GM18909 (cell line): ENCODE results near the gene CDH20.

Experiments used
- ATAC-seq: cut with Tn5 transposase; IDR thresholded peaks from one replicate; pipeline ENCODE4 v1.9.1; 2021; ENCODE audit warnings: mild to moderate bottlenecking; ENCODE audit not compliant: unreplicated experiment, poor library complexity

Gene CDH20

DNA sequence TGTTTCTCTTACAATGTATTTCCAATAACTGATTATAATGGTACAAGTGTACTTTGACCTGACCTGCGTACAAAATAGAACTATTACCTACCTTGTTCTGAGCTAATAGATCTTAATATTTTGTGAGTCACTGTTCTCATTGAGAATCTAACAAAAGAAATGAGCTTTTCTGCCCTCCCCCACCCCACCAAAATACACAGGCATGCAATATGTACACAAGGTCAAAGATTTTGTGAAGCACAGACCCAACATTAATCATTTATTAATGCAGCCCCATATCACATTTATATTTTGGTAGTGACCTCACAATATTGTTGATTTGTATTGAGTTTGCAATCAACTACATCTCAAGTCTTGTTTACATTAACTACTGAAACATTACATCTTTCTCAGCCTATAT is 86.5 kb downstream of the CDH20 start:
- ATAC-seq, result no peak

DNA sequence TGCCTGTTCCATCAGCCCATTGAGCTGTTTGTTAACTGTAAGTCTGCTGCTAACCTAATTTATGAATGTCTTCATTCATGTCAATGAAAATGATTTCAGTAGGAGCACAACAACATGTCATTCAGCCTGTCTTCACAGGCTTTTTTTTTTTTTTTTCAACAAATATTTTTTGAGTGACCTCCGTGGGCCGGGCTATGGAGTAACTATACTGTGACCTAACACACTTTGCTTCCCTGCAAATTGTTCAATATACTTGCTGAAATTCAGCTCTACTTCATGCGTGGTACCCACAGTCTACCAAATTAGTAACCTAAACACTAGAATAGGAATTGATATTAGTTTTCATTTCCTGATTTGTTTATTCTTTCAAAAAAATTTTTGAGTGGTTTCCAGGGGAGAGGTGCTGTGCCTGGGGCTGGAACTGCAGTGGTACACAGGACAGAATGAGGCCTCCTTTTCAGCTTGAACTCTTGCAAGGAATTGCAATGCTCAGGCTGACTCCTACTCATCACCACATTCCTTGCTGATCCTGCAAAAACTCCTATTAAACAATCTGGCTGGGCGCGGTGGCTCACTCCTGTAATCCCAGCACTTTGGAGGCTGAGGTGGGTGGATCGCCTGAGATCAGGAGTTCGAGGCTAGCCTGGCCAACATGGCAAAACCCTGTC is 87.1 kb downstream of the CDH20 start:
- ATAC-seq, result no peak

DNA sequence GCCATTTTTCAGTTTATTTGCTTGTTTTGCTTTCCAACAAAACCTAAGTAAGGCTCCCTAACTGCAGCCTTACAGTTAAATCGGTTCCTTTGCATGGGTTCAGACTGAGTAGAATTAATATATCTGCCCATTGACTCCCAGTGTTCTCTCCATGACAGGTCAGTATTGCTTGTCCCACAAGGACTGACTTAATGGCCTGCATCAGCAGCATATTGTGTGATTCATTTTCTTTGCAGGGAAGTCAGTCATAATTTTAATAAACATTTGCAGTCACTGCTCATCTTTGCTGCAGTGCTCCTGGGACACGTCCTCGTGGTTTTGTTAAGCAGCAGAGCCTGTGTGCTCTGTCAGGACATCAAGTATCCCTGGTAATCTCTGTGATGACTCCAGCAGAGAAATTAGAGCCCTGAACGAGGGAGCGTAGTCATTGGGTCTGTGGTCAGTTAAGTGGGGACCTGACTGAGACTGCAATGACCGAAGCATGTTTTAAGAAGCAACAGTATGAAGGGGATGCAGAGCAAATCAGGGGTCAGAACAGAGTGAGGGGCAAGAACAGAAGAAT is 93.3 kb downstream of the CDH20 start:
- ATAC-seq, result no peak

DNA sequence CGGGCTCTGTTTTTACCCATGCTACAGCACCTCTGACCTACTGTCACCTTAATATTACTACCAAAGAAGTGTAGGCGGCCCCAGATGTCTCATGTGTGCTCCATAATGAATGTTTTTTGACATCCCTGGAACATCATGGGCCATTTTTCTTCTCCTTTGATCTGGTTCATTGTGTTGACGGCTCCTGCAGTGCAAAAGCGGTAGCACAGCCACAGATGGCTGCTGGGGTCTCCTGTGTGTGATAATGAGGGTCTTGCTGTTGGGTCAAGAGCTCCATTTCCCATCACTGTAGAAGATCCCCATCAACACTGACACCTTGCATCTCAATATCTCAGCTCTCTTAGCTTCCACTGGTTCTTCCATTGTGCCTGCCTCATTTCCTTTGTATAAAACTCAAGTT is 95.0 kb downstream of the CDH20 start:
- ATAC-seq, result no peak

DNA sequence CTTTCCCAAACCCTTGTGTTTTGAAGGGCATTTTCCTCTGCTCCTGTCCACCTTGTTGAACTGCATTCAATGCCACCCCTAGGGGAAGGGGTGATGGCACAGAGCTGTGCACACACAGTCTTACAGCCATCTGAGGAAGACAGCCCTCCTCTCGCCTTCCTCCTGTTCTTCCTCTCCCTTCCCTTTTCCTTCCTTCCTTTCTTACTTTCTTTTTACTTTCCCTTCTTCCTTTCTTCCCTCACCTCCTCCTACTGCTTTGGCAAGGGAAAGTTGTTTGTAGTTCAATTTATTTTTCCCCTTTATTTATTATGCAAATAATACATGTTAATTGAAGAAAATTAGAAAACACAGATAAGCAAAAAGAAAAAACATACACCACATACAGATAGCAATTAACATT is 99.4 kb downstream of the CDH20 start:
- ATAC-seq, result no peak

DNA sequence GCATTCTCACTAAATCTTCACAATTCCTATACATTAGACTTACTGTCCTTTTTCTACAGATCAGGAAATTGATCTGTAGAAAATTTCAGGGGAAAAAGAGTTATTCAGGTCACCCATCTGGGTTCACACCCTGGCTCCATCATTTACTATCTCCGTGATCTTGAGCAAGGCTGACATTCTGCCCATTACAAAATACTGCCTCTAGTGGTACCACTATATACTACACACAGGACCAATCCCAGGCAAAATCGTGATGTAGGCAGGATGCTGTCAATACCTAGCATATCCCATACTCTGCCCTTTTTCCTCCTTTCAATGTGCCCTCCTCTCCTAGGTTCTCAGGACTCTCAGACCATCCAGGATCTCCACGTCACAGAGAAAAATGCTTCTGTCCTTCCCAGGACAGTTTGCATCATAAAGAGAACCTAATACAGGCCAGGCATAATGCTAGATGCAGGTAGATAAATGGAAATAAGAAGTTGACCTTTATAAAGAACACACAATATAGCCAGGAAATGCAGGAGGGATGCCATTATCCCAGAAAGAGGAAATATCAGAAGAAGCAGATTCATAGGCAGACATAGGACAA is 101.9 kb downstream of the CDH20 start:
- peak; percentile 82 for ATAC-seq

DNA sequence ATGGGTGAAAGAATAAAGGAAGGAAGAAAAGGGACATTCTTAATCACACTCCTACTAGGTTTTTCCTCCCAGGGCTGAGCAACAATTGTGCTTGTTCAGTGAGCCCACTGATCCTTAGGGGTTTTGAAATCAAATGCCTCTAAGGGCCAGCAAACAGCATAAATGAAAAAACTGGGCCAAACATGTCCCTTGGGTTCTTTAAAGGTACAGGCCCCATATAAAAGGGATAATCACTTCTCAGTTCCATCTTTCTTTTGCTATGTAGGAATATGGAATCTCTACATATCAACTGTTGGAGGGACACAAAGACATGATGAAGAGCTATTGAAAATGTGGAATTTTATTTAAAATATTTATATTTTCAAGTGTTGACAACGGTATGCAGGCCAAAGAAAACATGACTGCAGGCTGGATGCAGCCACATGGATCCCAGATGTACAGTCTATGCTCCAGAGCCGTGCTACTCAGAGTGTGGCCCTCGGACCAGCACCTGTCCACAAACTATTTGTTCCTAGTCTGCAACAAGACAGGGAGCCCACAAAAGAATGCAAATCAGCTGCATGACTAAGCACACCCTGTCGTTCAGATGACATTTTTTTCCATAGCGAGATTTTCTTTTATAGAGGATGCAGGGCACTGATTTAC is 110.0 kb downstream of the CDH20 start:
- no peak for ATAC-seq

DNA sequence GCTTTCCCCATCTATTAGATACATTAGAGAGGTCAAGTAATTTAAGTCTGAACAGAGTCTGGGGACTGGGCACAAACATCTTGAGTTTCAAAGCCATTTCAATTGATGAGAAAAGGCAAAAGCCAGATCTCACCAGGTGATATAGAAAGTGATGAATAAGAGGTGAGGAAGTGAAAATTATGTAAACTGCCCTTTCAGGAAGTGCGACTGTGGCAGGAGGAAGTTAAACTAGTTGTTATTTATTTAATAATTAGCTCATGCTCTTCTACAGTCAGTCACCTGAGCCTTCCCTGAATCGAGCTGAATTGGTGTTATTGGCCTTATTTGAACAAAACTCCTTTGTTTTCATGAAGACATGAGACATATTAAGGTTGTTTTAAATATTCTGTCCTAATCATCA is 115.1 kb downstream of the CDH20 start:
- ATAC-seq, result peak; percentile 99

DNA sequence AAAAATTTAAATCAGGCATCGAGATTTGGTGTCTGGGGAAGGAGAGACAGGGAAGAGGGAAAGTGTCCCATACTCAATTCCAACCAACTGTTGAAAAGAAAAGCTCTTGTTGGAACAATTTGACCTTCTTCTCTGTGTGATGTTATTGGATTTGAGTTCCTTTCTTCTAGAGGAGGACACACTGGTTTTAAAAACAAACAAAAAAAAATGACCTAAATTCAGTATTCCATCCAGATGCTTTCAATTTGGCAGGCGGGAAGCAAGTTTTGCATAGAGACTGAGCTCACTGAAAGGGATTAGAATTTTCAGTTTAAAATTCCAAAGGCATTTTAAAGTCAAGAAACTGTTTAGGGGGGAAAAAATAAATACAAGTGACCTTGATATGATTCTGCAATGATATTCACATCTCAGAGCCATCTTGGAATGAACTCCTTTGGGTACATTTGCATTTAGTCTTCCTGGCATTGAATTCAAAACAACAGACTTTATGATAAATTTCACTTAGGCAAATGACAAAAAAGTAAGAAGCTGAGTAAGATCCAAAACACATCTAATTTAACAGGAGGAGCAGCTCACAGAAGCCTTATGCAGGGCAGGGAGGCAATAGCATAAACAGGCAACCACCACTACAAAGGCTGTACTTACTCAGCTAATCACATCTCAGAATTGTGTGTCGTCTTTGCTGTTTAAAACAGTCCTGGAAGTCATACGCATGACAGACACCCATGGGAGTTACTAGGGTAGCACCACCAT is 126.8 kb downstream of the CDH20 start:
- ATAC-seq, result no peak

DNA sequence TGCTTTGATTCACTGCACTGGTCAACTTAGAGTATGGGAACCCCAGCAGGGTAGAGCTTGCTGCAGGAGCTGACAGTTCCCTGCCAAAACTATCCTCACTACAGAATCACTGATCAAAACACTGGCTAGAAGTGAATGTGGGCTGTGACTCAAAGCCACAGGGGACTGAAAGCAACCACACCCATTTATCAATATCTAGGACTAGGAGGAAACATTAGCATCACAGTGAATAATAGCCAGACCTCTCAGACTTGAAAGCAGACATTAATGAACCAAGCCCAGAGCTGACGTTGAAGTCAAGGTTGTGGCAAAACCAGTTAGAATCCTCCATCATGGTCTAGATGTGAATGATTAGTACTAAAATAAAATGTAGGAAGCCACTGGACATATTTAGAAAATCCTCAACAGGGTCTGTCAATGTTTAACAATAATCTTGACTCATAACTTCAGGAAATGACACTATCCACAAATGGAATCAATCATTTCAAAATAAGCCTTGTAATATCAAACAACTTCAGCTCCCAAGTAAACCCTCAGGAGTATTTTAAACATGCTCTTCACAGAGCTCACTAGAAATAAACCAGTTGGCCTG is 131.4 kb downstream of the CDH20 start:
- peak; percentile 43 for ATAC-seq

DNA sequence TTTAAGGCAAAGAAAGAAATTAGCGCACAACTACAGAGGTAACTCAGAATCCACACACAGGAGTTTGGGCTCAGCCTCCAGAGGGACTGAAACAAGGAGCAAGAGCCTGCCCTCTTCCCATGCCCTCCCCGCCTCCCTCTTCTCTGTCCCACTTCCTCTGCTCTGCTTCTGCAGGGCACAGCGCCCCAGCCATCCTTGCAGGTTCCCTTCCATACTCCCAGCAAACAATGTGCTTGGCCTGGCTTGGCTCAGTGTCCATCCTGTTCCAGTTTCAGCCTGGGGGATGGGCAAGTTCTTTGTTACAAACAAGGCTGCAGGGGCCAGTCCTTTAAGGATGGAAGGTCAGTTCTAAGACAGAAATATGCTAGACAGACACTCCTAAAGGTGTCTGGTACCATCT is 133.5 kb downstream of the CDH20 start:
- ATAC-seq, result no peak

DNA sequence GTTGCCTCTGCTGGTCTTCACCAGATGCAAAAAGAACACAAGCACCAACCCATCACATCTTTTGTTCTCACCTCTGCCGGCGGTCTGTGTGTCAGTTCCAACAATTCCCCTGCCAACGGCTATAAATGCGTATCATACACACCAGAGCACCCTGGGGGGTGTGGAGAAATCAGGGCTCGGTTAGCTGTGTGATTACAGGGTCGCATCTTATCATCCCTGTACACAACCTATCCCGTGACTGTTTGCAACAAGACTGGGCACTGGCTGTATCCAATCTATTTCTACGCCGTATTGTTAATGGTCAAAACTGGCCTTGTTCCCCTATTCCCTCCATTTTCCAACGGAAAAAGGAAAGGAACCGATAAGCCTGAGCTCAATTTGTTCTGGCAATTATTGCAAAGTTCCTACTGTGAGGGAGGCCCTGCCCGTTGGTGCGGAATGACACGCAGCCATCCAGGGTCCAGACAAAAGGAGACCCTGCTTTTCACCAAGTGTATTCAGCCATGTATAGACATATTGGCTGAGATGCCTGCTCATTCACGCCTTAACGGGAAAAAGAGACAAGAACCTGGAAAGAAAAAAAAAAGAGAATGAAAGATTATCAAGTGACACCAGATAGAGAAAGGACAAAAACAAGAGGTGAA is 136.9 kb downstream of the CDH20 start:
- no peak for ATAC-seq

DNA sequence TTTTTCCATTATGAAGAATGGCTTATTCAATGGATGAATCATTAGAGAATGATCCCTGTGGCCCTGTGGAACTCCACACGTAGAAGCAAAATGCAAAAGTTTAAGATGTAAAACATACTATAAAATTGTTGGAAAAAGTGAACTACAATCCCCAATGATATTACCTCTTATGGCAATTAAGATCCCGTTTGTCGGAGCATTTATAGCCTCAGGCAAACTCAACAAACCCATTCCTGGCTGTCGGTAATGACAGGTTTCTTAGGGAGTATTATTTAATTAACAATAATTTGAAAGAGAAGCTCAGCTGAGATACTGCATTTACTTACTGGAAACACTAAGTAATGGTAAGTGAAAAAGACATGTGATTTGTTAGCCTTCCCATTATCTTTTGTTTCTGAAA is 138.3 kb downstream of the CDH20 start:
- no peak for ATAC-seq

DNA sequence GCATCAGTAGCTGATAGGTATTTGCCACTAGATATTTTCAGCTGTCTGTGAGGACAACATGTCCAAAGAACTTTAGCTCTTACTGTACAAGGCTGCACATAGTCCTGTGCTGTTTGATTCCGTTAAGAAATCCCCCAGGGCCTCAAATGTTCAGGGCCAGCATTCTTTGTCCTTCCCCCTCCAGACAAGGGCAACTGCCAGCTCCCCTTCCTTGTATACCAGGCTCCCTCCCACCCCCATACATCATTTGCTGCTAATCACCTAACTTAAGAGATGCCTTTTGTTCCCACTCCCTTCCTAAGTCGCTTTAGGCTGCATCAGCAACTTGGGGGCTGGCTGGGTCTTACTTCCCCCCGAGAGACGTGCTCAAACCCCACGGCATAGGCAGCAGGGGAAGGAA is 138.7 kb downstream of the CDH20 start:
- ATAC-seq, result no peak

DNA sequence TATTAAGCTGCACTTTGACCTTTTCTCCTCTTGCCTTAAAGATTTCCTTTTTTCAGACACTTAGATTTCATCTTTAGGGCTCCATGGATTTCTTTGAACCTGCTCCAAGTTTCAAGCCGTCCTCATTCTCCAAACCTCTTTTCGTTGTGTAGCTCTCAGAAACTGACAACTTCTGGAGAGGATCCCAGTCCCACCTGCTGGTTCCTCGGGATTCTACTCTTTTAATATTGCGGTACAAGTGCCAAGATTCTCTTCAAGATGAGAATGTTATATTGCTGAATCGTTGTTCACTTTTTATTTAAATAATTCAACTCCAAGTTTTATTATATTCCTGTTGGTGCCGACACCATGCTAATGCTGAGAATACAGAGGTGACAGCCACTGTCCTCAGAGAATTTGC is 141.1 kb downstream of the CDH20 start:
- no peak for ATAC-seq

DNA sequence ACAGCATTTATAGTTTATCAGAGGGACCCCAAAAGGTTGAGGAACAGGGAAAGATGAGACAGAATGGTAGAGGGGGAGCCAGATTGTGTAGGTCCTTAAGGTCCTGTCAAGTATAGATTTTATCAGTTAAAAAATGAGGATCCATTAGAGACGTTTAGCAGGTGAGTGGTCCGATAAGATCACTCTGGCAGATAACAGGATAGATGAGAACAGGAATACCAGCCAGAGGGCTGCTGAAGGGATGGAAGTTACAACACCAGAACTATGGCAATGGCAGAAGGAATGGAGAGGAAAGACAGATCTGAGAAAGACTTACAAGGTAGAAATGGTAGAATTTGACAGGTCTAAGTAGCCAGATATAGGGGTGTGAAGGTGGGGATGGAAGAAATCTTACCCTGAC is 141.7 kb downstream of the CDH20 start:
- no peak for ATAC-seq

DNA sequence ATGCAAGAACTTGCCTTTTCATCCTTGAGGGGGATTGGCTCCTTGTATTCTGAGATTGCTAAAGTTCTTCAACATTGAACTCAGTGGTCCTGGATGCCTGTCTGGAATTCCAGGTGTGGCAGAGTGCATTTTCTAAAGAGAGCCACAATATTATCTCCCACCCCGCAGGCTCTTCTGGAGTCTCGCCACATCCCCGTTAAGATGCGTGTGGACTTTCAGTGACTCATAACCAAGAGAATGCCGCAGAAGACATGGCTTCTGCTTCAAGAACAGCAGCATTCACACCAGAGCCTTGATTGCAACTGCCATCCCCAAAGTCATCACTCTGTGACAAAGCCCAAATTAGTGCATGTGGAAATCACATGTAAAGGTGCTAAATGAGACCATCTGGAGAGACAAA is 142.7 kb downstream of the CDH20 start:
- no peak for ATAC-seq

DNA sequence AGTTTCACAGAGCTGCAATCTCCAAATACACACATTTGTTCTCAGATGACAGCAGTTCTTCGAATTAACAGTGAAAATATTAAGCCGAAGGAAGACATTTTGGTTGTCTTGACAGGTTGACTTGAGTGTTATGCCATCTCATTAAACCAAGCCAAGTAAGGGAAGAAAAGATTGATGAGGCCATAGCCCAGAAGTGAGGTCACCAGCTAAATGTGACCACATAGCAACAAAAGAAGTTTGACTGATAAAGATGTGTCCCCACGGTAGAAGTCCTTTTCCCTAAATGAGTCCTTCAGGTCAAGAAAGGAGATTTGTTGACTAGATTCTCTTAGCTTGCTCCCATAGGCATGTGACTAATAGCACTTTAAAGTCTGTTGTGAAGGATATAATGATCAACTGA is 156.1 kb downstream of the CDH20 start:
- ATAC-seq, result no peak

DNA sequence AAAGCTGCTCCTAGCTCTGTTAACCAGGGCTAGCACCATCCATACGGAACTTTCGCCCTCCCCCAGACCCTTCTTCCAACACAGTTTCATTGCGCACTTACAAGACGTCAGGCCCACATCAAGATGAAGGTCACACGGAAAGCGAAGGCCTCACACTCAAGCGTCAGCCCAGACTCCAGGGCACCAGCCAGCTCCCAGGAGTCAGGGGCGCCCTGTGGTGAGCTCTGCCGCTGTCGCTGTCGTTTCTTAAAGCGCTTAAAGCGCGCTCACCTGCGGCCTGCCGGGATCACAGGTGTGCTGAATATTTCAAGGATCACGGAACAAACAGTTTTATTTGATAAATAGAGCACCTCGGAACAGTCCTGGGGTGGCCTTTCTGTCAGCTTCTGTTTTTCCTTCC is 163.1 kb downstream of the CDH20 start:
- no peak for ATAC-seq

DNA sequence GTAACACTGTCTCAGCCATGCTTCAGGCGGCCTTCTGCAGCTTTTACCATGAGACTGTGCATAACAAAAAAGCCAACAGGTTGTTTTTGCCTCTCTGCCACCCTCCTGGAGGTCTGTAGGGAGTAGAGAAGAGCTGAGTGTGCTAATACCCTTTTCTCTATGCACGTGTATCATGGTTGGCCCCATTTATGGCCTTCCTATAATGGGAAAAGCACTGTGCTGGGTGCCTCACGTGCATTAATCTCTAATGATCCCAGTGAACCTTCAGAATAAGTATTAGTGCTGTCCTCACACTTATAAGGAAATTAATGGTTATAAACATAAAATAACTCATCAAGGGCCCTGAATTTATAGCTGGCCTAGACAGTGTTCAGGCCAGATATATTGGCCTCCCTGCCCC is 164.2 kb downstream of the CDH20 start:
- no peak for ATAC-seq
